Keratinocyte (primary cell): ENCODE measurements around the gene NTNG1. TPM values are rescaled to one million over a fixed set of nuclear protein-coding genes. Genes with fewer than 3 reads are reported as not detected.

Experiments
- DNase-seq: peaks from one replicate; pipeline ENCODE4 v3.0.0-alpha.2; 2011; ENCODE audit warnings: low read depth, missing footprints, low spot score
- FAIRE-seq: peaks from 2 replicates; lab custom pipeline; 2011; peaks lifted over from hg19 to GRCh38; lab: Jason Lieb, UNC
- H2AFZ ChIP-seq: 2 replicates; pipeline ENCODE4 v1.6.0; 2012; ENCODE audit warnings: low read length, control low read depth, inconsistent platforms; ENCODE audit not compliant: control insufficient read depth
- H3K27ac ChIP-seq: 2 replicates; pipeline ENCODE4 v1.5.1; 2011; ENCODE audit warnings: low read length; ENCODE audit not compliant: control insufficient read depth, insufficient read depth
- H3K27me3 ChIP-seq: 3 replicates; pipeline ENCODE4 v1.6.0; 2011; ENCODE audit warnings: low read length; ENCODE audit not compliant: control insufficient read depth, insufficient read depth; ENCODE audit errors: extremely low read depth
- H3K36me3 ChIP-seq, 2 experiments: 2 replicates in 1 of 2; 3 replicates in 1 of 2; pipeline ENCODE4 v1.5.1; 2011; ENCODE audit warnings: low read length in 2 of 2, mild to moderate bottlenecking in 1 of 2; ENCODE audit not compliant: control insufficient read depth in 2 of 2, insufficient read depth in 2 of 2; ENCODE audit errors: extremely low read depth in 1 of 2
- H3K4me1 ChIP-seq: 3 replicates; pipeline ENCODE4 v1.5.1; 2011; ENCODE audit warnings: low read length; ENCODE audit not compliant: control insufficient read depth, insufficient read depth; ENCODE audit errors: extremely low read depth
- H3K4me2 ChIP-seq: 3 replicates; pipeline ENCODE4 v1.6.0; 2011; ENCODE audit warnings: low read depth, low read length; ENCODE audit not compliant: control insufficient read depth, insufficient read depth; ENCODE audit errors: extremely low read depth
- H3K4me3 ChIP-seq, 3 experiments: fragments of 200-600 bp in 1 of 3; sonication (generic) in 1 of 3; 2 replicates in 2 of 3; 3 replicates in 1 of 3; pipeline ENCODE4 v1.5.1; 2011 to 2016; ENCODE audit warnings: low read length in 3 of 3, mild to moderate bottlenecking in 3 of 3, control low read depth in 2 of 3, inconsistent platforms in 1 of 3, low read depth in 1 of 3, mixed read lengths in 1 of 3, mixed run types in 1 of 3, moderate library complexity in 1 of 3; ENCODE audit not compliant: control insufficient read depth in 2 of 3, insufficient read depth in 2 of 3; ENCODE audit errors: extremely low read depth in 1 of 3
- H3K79me2 ChIP-seq: 2 replicates; pipeline ENCODE4 v1.6.0; 2012; ENCODE audit warnings: low read length; ENCODE audit not compliant: control insufficient read depth, insufficient read depth
- H3K9ac ChIP-seq: 3 replicates; pipeline ENCODE4 v1.6.0; 2011; ENCODE audit warnings: low read length; ENCODE audit not compliant: control insufficient read depth, insufficient read depth; ENCODE audit errors: extremely low read depth
- H3K9me1 ChIP-seq: 3 replicates; pipeline ENCODE4 v1.6.0; 2011; ENCODE audit warnings: low read length; ENCODE audit not compliant: control insufficient read depth, insufficient read depth; ENCODE audit errors: extremely low read depth
- H3K9me3 ChIP-seq: 2 replicates; pipeline ENCODE4 v1.5.1; 2012; ENCODE audit warnings: low read depth, low read length; ENCODE audit not compliant: control insufficient read depth
- H4K20me1 ChIP-seq: 3 replicates; pipeline ENCODE4 v1.6.0; 2011; ENCODE audit warnings: low read length; ENCODE audit not compliant: control insufficient read depth, insufficient read depth; ENCODE audit errors: extremely low read depth
- CTCF ChIP-seq, 3 experiments: IDR thresholded peaks in 1 of 3; conservative IDR thresholded peaks in 1 of 3; optimal IDR thresholded peaks in 1 of 3; 2 replicates in 2 of 3; 3 replicates in 1 of 3; pipeline versions ENCODE3 to v1.5.1; 2011; ENCODE audit warnings: low read length in 3 of 3, mild to moderate bottlenecking in 3 of 3, moderate library complexity in 2 of 3, control low read depth in 1 of 3, inconsistent platforms in 1 of 3; ENCODE audit not compliant: insufficient read depth in 2 of 3; ENCODE audit errors: extremely low read depth in 1 of 3
- EZH2 ChIP-seq: IDR thresholded peaks from one replicate; pipeline ENCODE4 v1.6.1; 2012; ENCODE audit warnings: inconsistent platforms, mild to moderate bottlenecking, low read length, moderate library complexity
- dilution Hi-C: fragments of 300-500 bp; cut with MboI; formaldehyde crosslinking; loops from one replicate; pipeline ENCODE4 v1.7.0; 2020; ENCODE audit warnings: low sequenced_read_pairs; ENCODE audit not compliant: extremely low pct_ligation_motif_present
- polyA plus RNA-seq, 5 experiments: library from polyadenylated mRNA; depleted of rRNA in 3 of 5; stranded (reverse) in 3 of 5; stranded (forward) in 1 of 5; unstranded in 1 of 5; fragments of >200 nt; gene quantifications; 1 replicate in 1 of 5; 2 replicates in 3 of 5; 3 replicates in 1 of 5; pipeline versions ENCODE4 v1.2.1 to v1.2.3, GENCODE V29; 2011 to 2012; ENCODE audit warnings: missing spikeins in 2 of 5, low read depth in 1 of 5, low replicate concordance in 1 of 5

NTNG1 gene
- polyA plus RNA-seq, 1 donor (not counting 4 experiments of a cell fraction or from before 2014, with no cell fraction given) = 8.1 TPM

GRCh38 chr1:107196973-107197562 is 56.2 kb downstream of the NTNG1 start:
- no peak overlapping the region for H2AFZ ChIP-seq
- no peaks in the 10 kb centered on the region for H3K79me2 ChIP-seq
- H3K27me3 ChIP-seq = no peaks in the 10 kb centered on the region
- FAIRE-seq (peak; percentile 56), DNase-seq (no peak)
- no peak overlapping the region for H3K4me2 ChIP-seq
- no peaks in the 10 kb centered on the region for H3K4me1 ChIP-seq
- dilution Hi-C loops = no loop called here
- H3K36me3 ChIP-seq = no peaks in the 10 kb centered on the region
- no peak overlapping the region for H3K4me3 ChIP-seq
- H3K9ac ChIP-seq = no peak overlapping the region
- H3K27ac ChIP-seq = no peak overlapping the region
- no peaks in the 10 kb centered on the region for H3K9me3 ChIP-seq
- H4K20me1 ChIP-seq = no peaks in the 10 kb centered on the region
- H3K9me1 ChIP-seq = peaks cover 2% of the 10 kb centered on the region
- TF ChIP-seq EZH2 (no peak), CTCF (optimal IDR thresholded peaks at IDR 0.05 in 1 of 3, IDR thresholded peaks at IDR 0.05 in 1 of 3, conservative IDR thresholded peaks at IDR 0.05 in 1 of 3; ENCODE audit: extremely low read depth in 1 of 3, insufficient read depth in 2 of 3, low read length in 3 of 3) (peak; percentile 38 to 65 (median 38))

GRCh38 chr1:107198561-107198960 is 57.7 kb downstream of the NTNG1 start:
- peak; percentile 56 for FAIRE-seq
- H3K79me2 ChIP-seq = no peaks in the 10 kb centered on the region
- no peak overlapping the region for H3K4me2 ChIP-seq
- H3K4me3 ChIP-seq = no peak overlapping the region
- H2AFZ ChIP-seq = peak overlapping the region; percentile 32
- peaks cover 2% of the 10 kb centered on the region for H3K9me1 ChIP-seq
- no peak overlapping the region for H3K27ac ChIP-seq
- no peaks in the 10 kb centered on the region for H3K36me3 ChIP-seq
- H3K9ac ChIP-seq = no peak overlapping the region
- H3K27me3 ChIP-seq = no peaks in the 10 kb centered on the region
- H3K9me3 ChIP-seq = no peaks in the 10 kb centered on the region
- no peak for DNase-seq
- H3K4me1 ChIP-seq = no peaks in the 10 kb centered on the region
- TF ChIP-seq CTCF (optimal IDR thresholded peaks at IDR 0.05 in 1 of 3, IDR thresholded peaks at IDR 0.05 in 1 of 3, conservative IDR thresholded peaks at IDR 0.05 in 1 of 3; ENCODE audit: extremely low read depth in 1 of 3, insufficient read depth in 2 of 3, low read length in 3 of 3) (no peak), EZH2 (no peak)
- dilution Hi-C loops = no loop called here
- H4K20me1 ChIP-seq = no peaks in the 10 kb centered on the region
